ENCODE data around the gene TUBGCP6.

- TF ChIP-seq CTCF (IDR thresholded peaks at IDR 0.05) = peak; percentile 51
- no peak for TF ChIP-seq EZH2 (IDR thresholded peaks at IDR 0.05; ENCODE audit: borderline replicate concordance, insufficient read depth, low read depth, low read length, poor library complexity, severe bottlenecking)
These were observed 8.0 kb downstream of the TUBGCP6 start for GRCh38 chr22:50236731-50237409.

All from B cell (primary cell).